Stimulated activated CD4-positive, alpha-beta T cell treated with anti-CD3 and anti-CD28 coated beads, Interleukin-2, amount 100 ng/mL, for 4 hours (primary cell): ENCODE data around the gene GATAD2A.
A peak's percentile ranks its signal among the peaks of the same experiment; 100 is the strongest.
"Not testable (repeated sequence)": the region's sequence is repeated elsewhere in the genome, so short reads cannot be mapped to it uniquely, and the experiment has no call there.

Experiments
- DNase-seq: peaks from one replicate; pipeline ENCODE4 v3.0.0-alpha.2; 2020; ENCODE audit warnings: low read depth

Gene GATAD2A

GRCh38 chr19:19387108-19387507, 18.4 kb upstream of the GATAD2A start:
- DNase-seq, result no peak

- no peak for DNase-seq
These were observed 16.6 kb upstream of the GATAD2A start for GRCh38 chr19:19388568-19389555.

- not testable (repeated sequence) for DNase-seq
These were observed 15.8 kb upstream of the GATAD2A start for GRCh38 chr19:19389683-19390082.

GRCh38 chr19:19394333-19394732, 11.1 kb upstream of the GATAD2A start:
- DNase-seq, result not testable (repeated sequence)

- DNase-seq, result no peak
These were observed 5.6 kb upstream of the GATAD2A start for GRCh38 chr19:19399733-19400433.

GRCh38 chr19:19402656-19403372, 2.7 kb upstream of the GATAD2A start:
- no peak for DNase-seq

- no peak for DNase-seq
These were observed 2.0 kb upstream of the GATAD2A start for GRCh38 chr19:19403373-19403901.

GRCh38 chr19:19405971-19406877, 749 bp downstream of the GATAD2A start:
- DNase-seq, result peak; percentile 31

- DNase-seq, result peak; percentile 47
These were observed 1.6 kb downstream of the GATAD2A start for GRCh38 chr19:19406878-19407632.

GRCh38 chr19:19407633-19407930, 2.1 kb downstream of the GATAD2A start:
- DNase-seq, result no peak

GRCh38 chr19:19409205-19409604, 3.7 kb downstream of the GATAD2A start:
- no peak for DNase-seq

GRCh38 chr19:19409631-19410030, 4.2 kb downstream of the GATAD2A start:
- no peak for DNase-seq

GRCh38 chr19:19410553-19411550, 5.4 kb downstream of the GATAD2A start:
- DNase-seq, result no peak

- no peak for DNase-seq
These were observed 10.8 kb downstream of the GATAD2A start for GRCh38 chr19:19416280-19416679.

- DNase-seq, result no peak
These were observed 11.6 kb downstream of the GATAD2A start for GRCh38 chr19:19417046-19417445.

- no peak for DNase-seq
These were observed 12.3 kb downstream of the GATAD2A start for GRCh38 chr19:19417628-19418245.

- no peak for DNase-seq
These were observed 13.2 kb downstream of the GATAD2A start for GRCh38 chr19:19418555-19419260.
